ENCODE measurements around the gene GATA6. TPM values are rescaled to one million over a fixed set of nuclear protein-coding genes. Genes with fewer than 3 reads are reported as not detected.

GATA6 gene
- total RNA-seq, 1 donor from 2014 or later = 106 TPM

DNA sequence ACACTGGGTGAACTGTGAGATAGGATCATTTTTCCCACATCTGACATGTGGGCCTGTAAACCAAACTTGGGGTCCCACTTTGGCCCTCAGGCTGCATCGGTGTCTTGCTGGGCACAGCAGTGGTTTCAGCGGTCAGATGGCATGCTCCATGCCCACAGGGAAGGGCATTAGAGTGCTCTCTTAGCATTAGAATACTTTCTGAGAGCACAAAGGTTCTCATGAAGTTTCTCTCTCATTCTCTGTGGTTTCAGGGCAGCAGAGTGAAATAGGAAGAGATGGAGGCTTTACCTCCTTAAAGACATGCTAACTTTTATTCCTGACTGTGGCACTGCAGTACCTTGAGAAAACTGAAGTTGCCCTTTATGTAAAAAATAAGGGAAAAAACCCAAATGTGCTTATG, 36.6 kb upstream of the GATA6 start:
- no peak overlapping the region for H3K27ac Mint-ChIP-seq
- DNase-seq (ENCODE audit: low spot score in 2 of 2, unreplicated experiment in 2 of 2) = no peak
- H3K9me3 Mint-ChIP-seq = no peaks in the 10 kb centered on the region
- no peaks in the 10 kb centered on the region for H3K27me3 Mint-ChIP-seq (ENCODE audit: low read depth)
- no peak overlapping the region for H3K4me3 Mint-ChIP-seq
- TF ChIP-seq, protein P1, sequence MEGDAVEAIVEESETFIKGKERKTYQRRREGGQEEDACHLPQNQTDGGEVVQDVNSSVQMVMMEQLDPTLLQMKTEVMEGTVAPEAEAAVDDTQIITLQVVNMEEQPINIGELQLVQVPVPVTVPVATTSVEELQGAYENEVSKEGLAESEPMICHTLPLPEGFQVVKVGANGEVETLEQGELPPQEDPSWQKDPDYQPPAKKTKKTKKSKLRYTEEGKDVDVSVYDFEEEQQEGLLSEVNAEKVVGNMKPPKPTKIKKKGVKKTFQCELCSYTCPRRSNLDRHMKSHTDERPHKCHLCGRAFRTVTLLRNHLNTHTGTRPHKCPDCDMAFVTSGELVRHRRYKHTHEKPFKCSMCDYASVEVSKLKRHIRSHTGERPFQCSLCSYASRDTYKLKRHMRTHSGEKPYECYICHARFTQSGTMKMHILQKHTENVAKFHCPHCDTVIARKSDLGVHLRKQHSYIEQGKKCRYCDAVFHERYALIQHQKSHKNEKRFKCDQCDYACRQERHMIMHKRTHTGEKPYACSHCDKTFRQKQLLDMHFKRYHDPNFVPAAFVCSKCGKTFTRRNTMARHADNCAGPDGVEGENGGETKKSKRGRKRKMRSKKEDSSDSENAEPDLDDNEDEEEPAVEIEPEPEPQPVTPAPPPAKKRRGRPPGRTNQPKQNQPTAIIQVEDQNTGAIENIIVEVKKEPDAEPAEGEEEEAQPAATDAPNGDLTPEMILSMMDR (IDR thresholded peaks at IDR 0.05; ENCODE audit: unreplicated experiment) = no peak
- H3K36me3 Mint-ChIP-seq = no peaks in the 10 kb centered on the region
- H3K4me1 Mint-ChIP-seq = peaks cover 3% of the 10 kb centered on the region

GRCh38 chr18:22136395-22136794, 33.0 kb upstream of the GATA6 start:
- Mint-ChIP-seq H3K4me1 (peaks cover 3% of the 10 kb centered on the region), H3K36me3 (peaks cover 4% of the 10 kb centered on the region), H3K27me3 (ENCODE audit: low read depth) (no peaks in the 10 kb centered on the region), H3K27ac (no peak overlapping the region), H3K4me3 (no peak overlapping the region), H3K9me3 (peaks cover 6% of the 10 kb centered on the region)
- DNase-seq (ENCODE audit: low spot score in 2 of 2, unreplicated experiment in 2 of 2) = no peak
- TF ChIP-seq, protein P1 (IDR thresholded peaks at IDR 0.05; ENCODE audit: unreplicated experiment) = no peak

GRCh38 chr18:22141211-22141610, 28.2 kb upstream of the GATA6 start:
- H3K4me3 Mint-ChIP-seq = no peak overlapping the region
- H3K36me3 Mint-ChIP-seq = peaks cover 4% of the 10 kb centered on the region
- TF ChIP-seq, protein P1 (IDR thresholded peaks at IDR 0.05; ENCODE audit: unreplicated experiment) = no peak

GRCh38 chr18:22143347-22144340, 25.7 kb upstream of the GATA6 start:
- no peak for DNase-seq (ENCODE audit: low spot score in 2 of 2, unreplicated experiment in 2 of 2)
- TF ChIP-seq, protein P1 (IDR thresholded peaks at IDR 0.05; ENCODE audit: unreplicated experiment) = no peak
- H3K36me3 Mint-ChIP-seq = no peaks in the 10 kb centered on the region
- peaks cover 2% of the 10 kb centered on the region for H3K4me1 Mint-ChIP-seq
- no peak overlapping the region for H3K4me3 Mint-ChIP-seq
- H3K27me3 Mint-ChIP-seq (ENCODE audit: low read depth) = peaks cover 13% of the 10 kb centered on the region
- no peaks in the 10 kb centered on the region for H3K9me3 Mint-ChIP-seq
- H3K27ac Mint-ChIP-seq = no peak overlapping the region

More at GRCh38 chr18:22141211-22141610, 28.2 kb upstream of the GATA6 start:
- Mint-ChIP-seq H3K27ac (no peak overlapping the region), H3K9me3 (peaks cover 6% of the 10 kb centered on the region), H3K27me3 (ENCODE audit: low read depth) (no peaks in the 10 kb centered on the region), H3K4me1 (peaks cover 2% of the 10 kb centered on the region)
- no peak for DNase-seq (ENCODE audit: low spot score in 2 of 2, unreplicated experiment in 2 of 2)

GRCh38 chr18:22145160-22145559, 24.2 kb upstream of the GATA6 start:
- no peak for DNase-seq (ENCODE audit: low spot score in 2 of 2, unreplicated experiment in 2 of 2)
- Mint-ChIP-seq H3K27ac (no peak overlapping the region), H3K9me3 (no peaks in the 10 kb centered on the region), H3K4me3 (no peak overlapping the region), H3K27me3 (ENCODE audit: low read depth) (peaks cover 23% of the 10 kb centered on the region), H3K4me1 (peaks cover 2% of the 10 kb centered on the region), H3K36me3 (no peaks in the 10 kb centered on the region)
- TF ChIP-seq, protein P1 (IDR thresholded peaks at IDR 0.05; ENCODE audit: unreplicated experiment) = no peak
